A549 (cell line): Measurements from ENCODE around the gene TBL1X. TPM values are rescaled to one million over a fixed set of nuclear protein-coding genes. Genes with fewer than 3 reads are reported as not detected.

Experiments used
- ATAC-seq, 2 experiments: fragments of 200-7000 bp in 1 of 2; fragments of >200 bp in 1 of 2; cut with Nextera tagmentation in 1 of 2; cut with Tn5 transposase in 1 of 2; 3 replicates each; pipeline versions ENCODE4 v1.8.0 to v1.9.1; 2018 to 2020; ENCODE audit warnings: mild to moderate bottlenecking in 1 of 2, moderate library complexity in 1 of 2
- CTCF ChIA-PET: fragments of 300-600 bp; sonication (Branson Sonifier 250); formaldehyde crosslinking; extraction: SDS; loops from one replicate; lab custom pipeline; 2021; ENCODE audit warnings: antibody characterized with exemption, inconsistent platforms; lab: Yijun Ruan, JAX
- POLR2A ChIA-PET: fragments of 350-600 bp; formaldehyde crosslinking; extraction: SDS; loops from one replicate; lab custom pipeline; 2021; ENCODE audit warnings: antibody characterized with exemption, inconsistent platforms; lab: Yijun Ruan, JAX
- DNase-seq, 2 experiments: peaks; one replicate each; pipeline versions ENCODE4 v3.0.0 to v3.0.0-alpha.2; 2011 to 2016; ENCODE audit warnings: low read depth in 1 of 2, low spot score in 1 of 2
- FAIRE-seq: peaks from 2 replicates; lab custom pipeline; 2011; peaks lifted over from hg19 to GRCh38; lab: Jason Lieb, UNC
- H3K27ac ChIP-seq, 2 experiments: fragments of >200 bp; sonication (Bioruptor Twin); formaldehyde crosslinking; 3 replicates each; pipeline ENCODE4 v1.5.1; 2016 to 2017
- H3K4me1 ChIP-seq: fragments of >200 bp; sonication (Bioruptor Twin); formaldehyde crosslinking; 3 replicates; pipeline ENCODE4 v1.6.1; 2016
- H3K4me2 ChIP-seq: fragments of >200 bp; sonication (Bioruptor Twin); formaldehyde crosslinking; 3 replicates; pipeline ENCODE4 v1.6.1; 2016
- H3K4me3 ChIP-seq: fragments of >200 bp; sonication (Bioruptor Twin); formaldehyde crosslinking; 3 replicates; pipeline ENCODE4 v1.5.1; 2016
- H3K9me3 ChIP-seq: fragments of >200 bp; sonication (Bioruptor Twin); formaldehyde crosslinking; 3 replicates; pipeline ENCODE4 v1.6.1; 2016
- CBX2 ChIP-seq: fragments of 200-600 bp; sonication (generic); IDR thresholded peaks from 2 replicates; pipeline ENCODE4 v1.6.1; 2016; ENCODE audit warnings: low read depth, mild to moderate bottlenecking, borderline replicate concordance
- EHMT2 ChIP-seq: fragments of 200-600 bp; sonication (generic); IDR thresholded peaks from 2 replicates; pipeline ENCODE4 v1.6.1; 2016; ENCODE audit warnings: antibody characterized with exemption, low read depth, mild to moderate bottlenecking, moderate library complexity
- ESRRA ChIP-seq: fragments of 150-350 bp; IDR thresholded peaks from 2 replicates; pipeline ENCODE4 v1.6.1; 2014; ENCODE audit warnings: mild to moderate bottlenecking, low read length, borderline replicate concordance
- FOXS1 ChIP-seq: fragments of 250-450 bp; sonication (Bioruptor Pico); IDR thresholded peaks from 2 replicates; pipeline ENCODE4 v1.5.0; 2020; ENCODE audit warnings: mild to moderate bottlenecking, moderate library complexity
- GATA3 ChIP-seq: IDR thresholded peaks from 2 replicates; pipeline ENCODE4 v1.6.1; 2012; ENCODE audit warnings: borderline replicate concordance
- HDAC2 ChIP-seq: fragments of 200-600 bp; sonication (generic); IDR thresholded peaks from 2 replicates; pipeline ENCODE4 v1.6.1; 2016
- HEYL ChIP-seq: fragments of 250-450 bp; sonication (Bioruptor Pico); IDR thresholded peaks from 2 replicates; pipeline ENCODE4 v1.8.0; 2021; ENCODE audit warnings: mild to moderate bottlenecking, moderate library complexity
- HOXB13 ChIP-seq: fragments of 250-450 bp; sonication (Bioruptor Pico); IDR thresholded peaks from 2 replicates; pipeline ENCODE4 v1.5.0; 2020; ENCODE audit warnings: low read depth, mild to moderate bottlenecking, moderate library complexity
- JUN ChIP-seq, 2 experiments: fragments of >200 bp; sonication (Bioruptor Twin); formaldehyde crosslinking; IDR thresholded peaks; 2 replicates in 1 of 2; 3 replicates in 1 of 2; pipeline ENCODE4 v1.6.1; 2016 to 2017
- JUNB ChIP-seq: fragments of >200 bp; sonication (Bioruptor Twin); formaldehyde crosslinking; IDR thresholded peaks from 2 replicates; pipeline ENCODE4 v1.6.1; 2016
- KDM1A ChIP-seq: fragments of 200-600 bp; sonication (generic); IDR thresholded peaks from 2 replicates; pipeline ENCODE4 v1.6.1; 2016; ENCODE audit warnings: low read depth, mild to moderate bottlenecking
- MAZ ChIP-seq: fragments of 150-350 bp; IDR thresholded peaks from 2 replicates; pipeline ENCODE4 v1.6.1; 2014; ENCODE audit warnings: antibody characterized with exemption, low read depth, low read length, borderline replicate concordance
- NR3C1 ChIP-seq: fragments of >200 bp; sonication (Bioruptor Twin); formaldehyde crosslinking; IDR thresholded peaks from 3 replicates; pipeline ENCODE4 v1.6.1; 2017
- POLR2AphosphoS2 ChIP-seq: conservative IDR thresholded peaks from 2 replicates; pipeline ENCODE4 v1.6.1; 2012; ENCODE audit warnings: low read length, improper control_type of control experiment, inconsistent platforms
- RAD21 ChIP-seq, 2 experiments: fragments of >200 bp in 1 of 2; sonication (Bioruptor Twin) in 1 of 2; formaldehyde crosslinking in 1 of 2; IDR thresholded peaks in 1 of 2; conservative IDR thresholded peaks in 1 of 2; 2 replicates in 1 of 2; 3 replicates in 1 of 2; pipeline ENCODE4 v1.6.1; 2012 to 2018; ENCODE audit warnings: inconsistent platforms in 1 of 2
- RARB ChIP-seq: fragments of 250-450 bp; sonication (Bioruptor Pico); IDR thresholded peaks from 2 replicates; pipeline ENCODE4 v1.8.0; 2021; ENCODE audit warnings: mild to moderate bottlenecking, moderate library complexity
- RFX5 ChIP-seq: fragments of 450-650 bp; IDR thresholded peaks from 2 replicates; pipeline ENCODE4 v1.7.1; 2014; ENCODE audit warnings: antibody characterized with exemption, mild to moderate bottlenecking, moderate library complexity
- ZNF302 ChIP-seq: fragments of 250-450 bp; sonication (Bioruptor Pico); IDR thresholded peaks from 2 replicates; pipeline ENCODE4 v1.9.0; 2021; ENCODE audit warnings: inconsistent platforms, mild to moderate bottlenecking, moderate library complexity
- WGBS: methylation state at CpG from one replicate; pipeline ENCODE4 v1.1.6; 2017; ENCODE audit errors: missing lambda C conversion rate; 5-methylcytosine and 5-hydroxymethylcytosine counted together
- polyA plus RNA-seq, 4 experiments: library from polyadenylated mRNA; depleted of rRNA in 3 of 4; stranded (reverse); fragments of >200 nt; fragmentation: RNase III in 1 of 4; extraction: RNeasy Plus Mini Kit Qiagen cat#74134 plus additional on column Dnase treatment in 1 of 4; gene quantifications; 2 replicates in 3 of 4; 3 replicates in 1 of 4; pipeline ENCODE4 v1.2.3, GENCODE V29; 2011 to 2017
- TF ChIP-seq, protein P1 (sequence below): fragments of 150-350 bp; IDR thresholded peaks from 2 replicates; pipeline ENCODE4 v1.6.1; 2014; ENCODE audit warnings: low read depth, mild to moderate bottlenecking, low read length
- TF ChIP-seq, protein P2 (sequence below): IDR thresholded peaks from 2 replicates; pipeline ENCODE4 v1.6.1; 2012; ENCODE audit warnings: low read depth, borderline replicate concordance
- TF ChIP-seq, protein P3 (sequence below): fragments of >200 bp; sonication (Bioruptor Twin); formaldehyde crosslinking; IDR thresholded peaks from 3 replicates; pipeline ENCODE4 v1.6.1; 2016
- TF ChIP-seq, protein P4 (sequence below): IDR thresholded peaks from 2 replicates; pipeline ENCODE4 v1.6.1; 2012
- TF ChIP-seq, protein P5 (sequence below): fragments of 200-600 bp; sonication (generic); IDR thresholded peaks from 2 replicates; pipeline ENCODE4 v1.6.1; 2016; ENCODE audit warnings: antibody characterized with exemption, mild to moderate bottlenecking, moderate library complexity

TBL1X gene
- polyA plus RNA-seq, 2 of the 4 experiments (the other 2 are of a cell fraction), result 14.6 to 18.0 TPM

DNA sequence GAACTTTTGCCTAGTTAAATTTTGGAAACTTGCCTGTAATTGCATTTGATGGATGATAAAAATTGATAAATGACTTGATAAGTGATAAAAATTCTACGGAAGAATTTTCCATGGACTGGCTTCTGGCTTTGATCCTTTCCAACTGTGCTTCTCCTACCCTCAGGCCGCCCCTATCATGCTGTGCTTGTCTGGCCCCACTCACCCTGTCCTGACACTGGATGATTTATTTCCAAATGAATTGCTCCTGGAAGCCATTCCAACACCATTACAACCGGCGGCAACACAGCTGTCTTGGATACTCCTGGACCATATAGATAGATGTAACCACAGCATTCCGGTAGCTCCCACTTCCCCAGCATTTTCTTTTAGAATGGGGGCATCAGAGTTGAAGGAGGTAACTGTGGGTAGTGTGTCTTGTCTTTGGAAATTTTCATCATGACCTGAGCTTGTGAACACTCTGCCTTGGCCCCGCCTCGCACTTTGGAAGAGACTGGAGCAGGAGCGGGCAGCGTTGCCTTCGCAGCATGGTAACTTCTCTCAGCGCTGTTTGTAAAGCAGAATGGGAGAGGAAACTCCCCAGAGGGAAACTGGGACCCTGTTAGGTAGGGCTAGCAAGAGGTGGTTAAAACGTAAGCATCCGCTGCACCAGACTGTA is 77.4 kb downstream of the TBL1X start:
- ChIA-PET CTCF (no interaction called here), POLR2A (no interaction called here)
- no peak overlapping the region for H3K27ac ChIP-seq
- WGBS, result 93% methylated on average over 13 of the region's 13 CpGs
- TF ChIP-seq, protein P1, sequence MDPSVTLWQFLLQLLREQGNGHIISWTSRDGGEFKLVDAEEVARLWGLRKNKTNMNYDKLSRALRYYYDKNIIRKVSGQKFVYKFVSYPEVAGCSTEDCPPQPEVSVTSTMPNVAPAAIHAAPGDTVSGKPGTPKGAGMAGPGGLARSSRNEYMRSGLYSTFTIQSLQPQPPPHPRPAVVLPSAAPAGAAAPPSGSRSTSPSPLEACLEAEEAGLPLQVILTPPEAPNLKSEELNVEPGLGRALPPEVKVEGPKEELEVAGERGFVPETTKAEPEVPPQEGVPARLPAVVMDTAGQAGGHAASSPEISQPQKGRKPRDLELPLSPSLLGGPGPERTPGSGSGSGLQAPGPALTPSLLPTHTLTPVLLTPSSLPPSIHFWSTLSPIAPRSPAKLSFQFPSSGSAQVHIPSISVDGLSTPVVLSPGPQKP, result no peak
- no peak for TF ChIP-seq RFX5
- TF ChIP-seq, protein P2, sequence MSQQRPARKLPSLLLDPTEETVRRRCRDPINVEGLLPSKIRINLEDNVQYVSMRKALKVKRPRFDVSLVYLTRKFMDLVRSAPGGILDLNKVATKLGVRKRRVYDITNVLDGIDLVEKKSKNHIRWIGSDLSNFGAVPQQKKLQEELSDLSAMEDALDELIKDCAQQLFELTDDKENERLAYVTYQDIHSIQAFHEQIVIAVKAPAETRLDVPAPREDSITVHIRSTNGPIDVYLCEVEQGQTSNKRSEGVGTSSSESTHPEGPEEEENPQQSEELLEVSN, result no peak
- TF ChIP-seq JUN (IDR thresholded peaks at IDR 0.05), result no peak
- TF ChIP-seq, protein P3, sequence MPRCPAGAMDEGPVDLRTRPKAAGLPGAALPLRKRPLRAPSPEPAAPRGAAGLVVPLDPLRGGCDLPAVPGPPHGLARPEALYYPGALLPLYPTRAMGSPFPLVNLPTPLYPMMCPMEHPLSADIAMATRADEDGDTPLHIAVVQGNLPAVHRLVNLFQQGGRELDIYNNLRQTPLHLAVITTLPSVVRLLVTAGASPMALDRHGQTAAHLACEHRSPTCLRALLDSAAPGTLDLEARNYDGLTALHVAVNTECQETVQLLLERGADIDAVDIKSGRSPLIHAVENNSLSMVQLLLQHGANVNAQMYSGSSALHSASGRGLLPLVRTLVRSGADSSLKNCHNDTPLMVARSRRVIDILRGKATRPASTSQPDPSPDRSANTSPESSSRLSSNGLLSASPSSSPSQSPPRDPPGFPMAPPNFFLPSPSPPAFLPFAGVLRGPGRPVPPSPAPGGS, result no peak
- H3K4me2 ChIP-seq, result no peak overlapping the region
- FAIRE-seq, result no peak
- H3K9me3 ChIP-seq, result no peaks in the 10 kb centered on the region
- no peak for ATAC-seq
- H3K4me3 ChIP-seq, result no peak overlapping the region
- no peaks in the 10 kb centered on the region for H3K4me1 ChIP-seq
- DNase-seq, result no peak

DNA sequence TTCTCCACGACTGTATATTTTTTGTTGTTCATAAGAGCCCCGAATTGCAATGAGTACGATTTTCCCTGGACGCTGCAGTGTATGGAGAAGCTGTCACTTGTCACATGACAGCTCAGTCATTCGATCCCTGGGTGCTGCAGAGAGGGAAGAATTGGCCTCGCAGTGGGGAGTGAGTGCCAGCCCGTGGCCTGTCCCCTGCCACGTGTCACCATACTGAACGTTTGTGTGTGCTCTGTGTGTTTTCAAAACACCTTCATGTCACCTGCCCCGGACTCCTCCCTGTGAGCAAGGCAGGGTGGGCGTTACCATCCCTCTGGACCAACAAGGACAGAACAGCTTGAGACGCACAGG is 77.9 kb downstream of the TBL1X start:
- no peaks in the 10 kb centered on the region for H3K9me3 ChIP-seq
- WGBS, result 89% methylated on average over 12 of the region's 12 CpGs
- DNase-seq (no peak), ATAC-seq (no peak), FAIRE-seq (no peak)
- ChIA-PET CTCF (no interaction called here), POLR2A (no interaction called here)
- H3K4me1 ChIP-seq, result no peaks in the 10 kb centered on the region
- H3K4me3 ChIP-seq, result no peak overlapping the region
- no peak overlapping the region for H3K27ac ChIP-seq
- TF ChIP-seq EHMT2 (no peak), JUNB (no peak), RAD21 (conservative IDR thresholded peaks at IDR 0.05 in 1 of 2, IDR thresholded peaks at IDR 0.05 in 1 of 2) (no peak), HDAC2 (no peak), GATA3 (no peak), JUN (IDR thresholded peaks at IDR 0.05) (no peak), FOXS1 (no peak), HEYL (CRISPR knock-in tag) (no peak)
- TF ChIP-seq, protein P3, result no peak
- H3K4me2 ChIP-seq, result no peak overlapping the region

DNA sequence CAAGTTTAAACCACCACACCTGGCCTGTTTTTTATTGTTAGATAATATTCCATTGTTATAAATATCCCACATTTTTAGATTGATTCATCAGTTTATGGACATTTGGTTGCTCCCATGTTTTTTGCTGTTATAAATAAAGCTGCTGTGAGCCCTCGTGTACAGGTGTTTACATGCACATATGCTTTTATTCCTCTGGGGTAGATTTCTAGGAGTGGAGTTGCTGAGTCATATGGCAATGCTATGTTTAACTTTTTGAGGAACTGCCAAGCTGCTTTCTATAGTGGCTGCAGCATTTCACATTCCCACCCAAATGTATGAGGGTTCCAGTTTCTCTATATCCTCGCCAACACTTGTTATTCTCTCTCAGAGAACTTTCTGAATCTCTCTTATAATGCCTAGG is 90.5 kb downstream of the TBL1X start:
- Histone ChIP-seq H3K4me2 (peak overlapping the region; percentile 30; the same call in 2 of the 3 replicates), H3K4me3 (no peak overlapping the region), H3K4me1 (peaks cover 9% of the 10 kb centered on the region; the same call in 1 of the 3 replicates), H3K27ac (peak overlapping the region in 1 of 2 experiments; percentile 71; a peak in 3 of 6 replicates), H3K9me3 (no peaks in the 10 kb centered on the region)
- ChIA-PET CTCF (no interaction called here), POLR2A (no interaction called here)
- no peak for ATAC-seq
- DNase-seq, result no peak
- FAIRE-seq, result no peak
- WGBS, result 53% methylated on average over 2 of the region's 2 CpGs
- TF ChIP-seq MAZ, result no peak
- TF ChIP-seq, protein P4, sequence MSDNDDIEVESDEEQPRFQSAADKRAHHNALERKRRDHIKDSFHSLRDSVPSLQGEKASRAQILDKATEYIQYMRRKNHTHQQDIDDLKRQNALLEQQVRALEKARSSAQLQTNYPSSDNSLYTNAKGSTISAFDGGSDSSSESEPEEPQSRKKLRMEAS, result no peak
- no peak for TF ChIP-seq RAD21 (conservative IDR thresholded peaks at IDR 0.05 in 1 of 2, IDR thresholded peaks at IDR 0.05 in 1 of 2)
- no peak for TF ChIP-seq ESRRA
- no peak for TF ChIP-seq GATA3
- TF ChIP-seq, protein P3, result no peak
- no peak for TF ChIP-seq POLR2AphosphoS2
- TF ChIP-seq HOXB13 (CRISPR knock-in tag), result no peak
- TF ChIP-seq JUN (IDR thresholded peaks at IDR 0.05), result no peak
- no peak for TF ChIP-seq NR3C1
- no peak for TF ChIP-seq CBX2
- TF ChIP-seq EHMT2, result no peak
- TF ChIP-seq, protein P5, sequence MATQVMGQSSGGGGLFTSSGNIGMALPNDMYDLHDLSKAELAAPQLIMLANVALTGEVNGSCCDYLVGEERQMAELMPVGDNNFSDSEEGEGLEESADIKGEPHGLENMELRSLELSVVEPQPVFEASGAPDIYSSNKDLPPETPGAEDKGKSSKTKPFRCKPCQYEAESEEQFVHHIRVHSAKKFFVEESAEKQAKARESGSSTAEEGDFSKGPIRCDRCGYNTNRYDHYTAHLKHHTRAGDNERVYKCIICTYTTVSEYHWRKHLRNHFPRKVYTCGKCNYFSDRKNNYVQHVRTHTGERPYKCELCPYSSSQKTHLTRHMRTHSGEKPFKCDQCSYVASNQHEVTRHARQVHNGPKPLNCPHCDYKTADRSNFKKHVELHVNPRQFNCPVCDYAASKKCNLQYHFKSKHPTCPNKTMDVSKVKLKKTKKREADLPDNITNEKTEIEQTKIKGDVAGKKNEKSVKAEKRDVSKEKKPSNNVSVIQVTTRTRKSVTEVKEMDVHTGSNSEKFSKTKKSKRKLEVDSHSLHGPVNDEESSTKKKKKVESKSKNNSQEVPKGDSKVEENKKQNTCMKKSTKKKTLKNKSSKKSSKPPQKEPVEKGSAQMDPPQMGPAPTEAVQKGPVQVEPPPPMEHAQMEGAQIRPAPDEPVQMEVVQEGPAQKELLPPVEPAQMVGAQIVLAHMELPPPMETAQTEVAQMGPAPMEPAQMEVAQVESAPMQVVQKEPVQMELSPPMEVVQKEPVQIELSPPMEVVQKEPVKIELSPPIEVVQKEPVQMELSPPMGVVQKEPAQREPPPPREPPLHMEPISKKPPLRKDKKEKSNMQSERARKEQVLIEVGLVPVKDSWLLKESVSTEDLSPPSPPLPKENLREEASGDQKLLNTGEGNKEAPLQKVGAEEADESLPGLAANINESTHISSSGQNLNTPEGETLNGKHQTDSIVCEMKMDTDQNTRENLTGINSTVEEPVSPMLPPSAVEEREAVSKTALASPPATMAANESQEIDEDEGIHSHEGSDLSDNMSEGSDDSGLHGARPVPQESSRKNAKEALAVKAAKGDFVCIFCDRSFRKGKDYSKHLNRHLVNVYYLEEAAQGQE, result no peak
- TF ChIP-seq RARB (CRISPR knock-in tag), result no peak
- no peak for TF ChIP-seq KDM1A
- no peak for TF ChIP-seq HDAC2
- no peak for TF ChIP-seq ZNF302 (CRISPR knock-in tag)
